ENCODE measurements around the gene RASSF4.

RASSF4 gene

GRCh38 chr10:44981172-44982113, 21.8 kb downstream of the RASSF4 start:
- peak overlapping the region; percentile 98 for H4K91ac ChIP-seq (ENCODE audit: low read length)

DNA sequence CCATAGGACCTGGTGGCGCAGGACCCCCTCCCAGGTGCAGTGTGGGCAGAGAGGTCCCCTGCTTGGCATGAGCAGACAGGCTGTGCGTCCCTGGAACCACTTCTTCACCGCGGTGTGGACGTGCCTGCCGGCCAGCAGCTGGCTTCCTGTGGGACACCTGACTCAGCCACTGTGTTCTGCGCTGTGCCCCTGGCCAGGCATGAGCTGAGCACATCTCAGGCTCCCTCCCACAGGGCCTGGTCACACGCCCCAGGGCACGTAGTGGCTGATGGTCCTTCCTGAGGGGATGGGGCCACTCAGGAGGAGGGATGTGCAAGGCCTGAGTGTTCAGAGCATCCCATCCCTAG, 22.5 kb downstream of the RASSF4 start:
- Histone ChIP-seq H2BK120ac (ENCODE audit: low read depth, low read length) (peak overlapping the region; percentile 69), H4K8ac (ENCODE audit: low read length) (peak overlapping the region; percentile 78), H2BK5ac (ENCODE audit: low read depth, low read length, poor library complexity, severe bottlenecking) (no peak overlapping the region), H3K23ac (ENCODE audit: low read length in 2 of 2) (peak overlapping the region in 1 of 2 experiments; percentile 54), H3K9me3 (ENCODE audit: control insufficient read depth, low read length) (no peaks in the 10 kb centered on the region), H2BK15ac (ENCODE audit: low read depth, poor library complexity, severe bottlenecking) (peak overlapping the region; percentile 82), H3K4me3 (ENCODE audit: insufficient read depth in 1 of 2, low read depth in 1 of 2, low read length in 2 of 2) (peak overlapping the region in 1 of 2 experiments; percentile 15), H4K91ac (ENCODE audit: low read length) (peak overlapping the region; percentile 98), H2BK12ac (ENCODE audit: low read length in 2 of 2) (peak overlapping the region; percentile 64 to 98), H3K9ac (ENCODE audit: low read length) (peak overlapping the region; percentile 73), H3K4ac (ENCODE audit: low read depth in 1 of 2, low read length in 2 of 2) (peak overlapping the region; percentile 93 to 97), H3K4me1 (ENCODE audit: control insufficient read depth, insufficient read depth, low read depth, low read length) (peaks cover 56% of the 10 kb centered on the region), H3K4me2 (ENCODE audit: low read length, poor library complexity, severe bottlenecking) (no peak overlapping the region), H3K18ac (ENCODE audit: low read depth in 1 of 2, low read length in 2 of 2) (peak overlapping the region; percentile 91 to 96), H3K14ac (ENCODE audit: low read length in 2 of 2) (peak overlapping the region in 1 of 2 experiments; percentile 90), H3K36me3 (ENCODE audit: control insufficient read depth in 1 of 2, insufficient read depth in 2 of 2, low read depth in 1 of 2, low read length in 2 of 2) (peaks cover 15 to 40% of the 10 kb centered on the region in 2 experiments), H2AFZ (ENCODE audit: low read depth, low read length) (no peak overlapping the region), H2AK5ac (ENCODE audit: low read length, severe bottlenecking) (peak overlapping the region; percentile 75), H3K79me1 (replicated peaks; ENCODE audit: low read length, poor library complexity, severe bottlenecking) (peaks cover 7% of the 10 kb centered on the region), H3K27ac (ENCODE audit: low read length, poor library complexity, severe bottlenecking) (peak overlapping the region; percentile 95), H3K27me3 (ENCODE audit: control insufficient read depth in 1 of 2, insufficient read depth in 1 of 2, low read length in 2 of 2) (no peaks in the 10 kb centered on the region)
- 80% methylated on average over 9 of the region's 9 CpGs for WGBS
- DNase-seq = no peak

More at GRCh38 chr10:44981172-44982113, 21.8 kb downstream of the RASSF4 start:
- H2BK12ac ChIP-seq (ENCODE audit: low read length in 2 of 2) = peak overlapping the region; percentile 64 to 98
- peak overlapping the region; percentile 73 for H3K9ac ChIP-seq (ENCODE audit: low read length)
- peak overlapping the region; percentile 78 for H4K8ac ChIP-seq (ENCODE audit: low read length)
- H2BK15ac ChIP-seq (ENCODE audit: low read depth, poor library complexity, severe bottlenecking) = peak overlapping the region; percentile 82
- peak overlapping the region in 1 of 2 experiments; percentile 90 for H3K14ac ChIP-seq (ENCODE audit: low read length in 2 of 2)
- H2BK120ac ChIP-seq (ENCODE audit: low read depth, low read length) = peak overlapping the region; percentile 69
- no peaks in the 10 kb centered on the region for H3K27me3 ChIP-seq (ENCODE audit: control insufficient read depth in 1 of 2, insufficient read depth in 1 of 2, low read length in 2 of 2)
- WGBS = 54% methylated on average over 10 of the region's 11 CpGs
- H2AFZ ChIP-seq (ENCODE audit: low read depth, low read length) = no peak overlapping the region
- no peaks in the 10 kb centered on the region for H3K9me3 ChIP-seq (ENCODE audit: control insufficient read depth, low read length)
- peak overlapping the region; percentile 73 for H2BK5ac ChIP-seq (ENCODE audit: low read depth, low read length, poor library complexity, severe bottlenecking)
- H3K18ac ChIP-seq (ENCODE audit: low read depth in 1 of 2, low read length in 2 of 2) = peak overlapping the region; percentile 91 to 96
- H3K79me1 ChIP-seq (replicated peaks; ENCODE audit: low read length, poor library complexity, severe bottlenecking) = peaks cover 12% of the 10 kb centered on the region
- peaks cover 22 to 46% of the 10 kb centered on the region in 2 experiments for H3K36me3 ChIP-seq (ENCODE audit: control insufficient read depth in 1 of 2, insufficient read depth in 2 of 2, low read depth in 1 of 2, low read length in 2 of 2)
- H3K4ac ChIP-seq (ENCODE audit: low read depth in 1 of 2, low read length in 2 of 2) = peak overlapping the region; percentile 93 to 97
- peak overlapping the region; percentile 95 for H3K27ac ChIP-seq (ENCODE audit: low read length, poor library complexity, severe bottlenecking)
- peak; percentile 90 for DNase-seq
- peak overlapping the region in 1 of 2 experiments; percentile 15 for H3K4me3 ChIP-seq (ENCODE audit: insufficient read depth in 1 of 2, low read depth in 1 of 2, low read length in 2 of 2)
- peaks cover 63% of the 10 kb centered on the region for H3K4me1 ChIP-seq (ENCODE audit: control insufficient read depth, insufficient read depth, low read depth, low read length)
- H2AK5ac ChIP-seq (ENCODE audit: low read length, severe bottlenecking) = peak overlapping the region; percentile 75
- no peak overlapping the region for H3K23ac ChIP-seq (ENCODE audit: low read length in 2 of 2)
- H3K4me2 ChIP-seq (ENCODE audit: low read length, poor library complexity, severe bottlenecking) = no peak overlapping the region

DNA sequence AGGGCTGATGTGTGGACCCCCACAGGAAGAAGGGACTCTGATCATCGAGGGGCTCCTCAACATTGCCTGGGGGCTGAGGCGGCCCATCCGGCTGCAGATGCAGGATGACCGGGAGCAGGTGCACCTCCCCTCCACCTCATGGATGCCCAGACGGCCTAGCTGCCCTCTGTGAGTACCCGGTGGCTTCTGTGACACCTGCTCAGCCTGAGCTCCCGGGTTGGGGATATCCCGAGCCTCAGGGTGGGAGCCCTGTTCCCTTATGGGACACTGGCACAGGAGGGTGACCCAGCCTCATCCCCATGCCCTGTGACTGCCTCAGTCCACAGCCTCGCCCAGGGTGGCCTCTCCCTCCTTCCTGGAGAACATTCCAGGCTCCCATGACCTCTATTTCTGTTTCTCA, 22.9 kb downstream of the RASSF4 start:
- H3K36me3 ChIP-seq (ENCODE audit: control insufficient read depth in 1 of 2, insufficient read depth in 2 of 2, low read depth in 1 of 2, low read length in 2 of 2) = peaks cover 12 to 36% of the 10 kb centered on the region in 2 experiments
- H2BK12ac ChIP-seq (ENCODE audit: low read length in 2 of 2) = peak overlapping the region; percentile 64 to 98
- no peak overlapping the region for H2AFZ ChIP-seq (ENCODE audit: low read depth, low read length)
- H3K9me3 ChIP-seq (ENCODE audit: control insufficient read depth, low read length) = no peaks in the 10 kb centered on the region
- peaks cover 5% of the 10 kb centered on the region for H3K79me1 ChIP-seq (replicated peaks; ENCODE audit: low read length, poor library complexity, severe bottlenecking)
- peak overlapping the region; percentile 98 for H4K91ac ChIP-seq (ENCODE audit: low read length)
- H3K4me1 ChIP-seq (ENCODE audit: control insufficient read depth, insufficient read depth, low read depth, low read length) = peaks cover 52% of the 10 kb centered on the region
- no peak overlapping the region for H3K4me3 ChIP-seq (ENCODE audit: insufficient read depth in 1 of 2, low read depth in 1 of 2, low read length in 2 of 2)
- peak overlapping the region; percentile 78 for H4K8ac ChIP-seq (ENCODE audit: low read length)
- peak overlapping the region in 1 of 2 experiments; percentile 90 for H3K14ac ChIP-seq (ENCODE audit: low read length in 2 of 2)
- 97% methylated on average over 9 of the region's 9 CpGs for WGBS
- peak overlapping the region in 1 of 2 experiments; percentile 89 for H3K4ac ChIP-seq (ENCODE audit: low read depth in 1 of 2, low read length in 2 of 2)
- peak overlapping the region; percentile 73 for H3K9ac ChIP-seq (ENCODE audit: low read length)
- no peak overlapping the region for H3K27ac ChIP-seq (ENCODE audit: low read length, poor library complexity, severe bottlenecking)
- no peak for DNase-seq
- H2BK120ac ChIP-seq (ENCODE audit: low read depth, low read length) = no peak overlapping the region
- H2AK5ac ChIP-seq (ENCODE audit: low read length, severe bottlenecking) = peak overlapping the region; percentile 81
- H3K23ac ChIP-seq (ENCODE audit: low read length in 2 of 2) = no peak overlapping the region
- no peak overlapping the region for H2BK5ac ChIP-seq (ENCODE audit: low read depth, low read length, poor library complexity, severe bottlenecking)
- no peak overlapping the region for H2BK15ac ChIP-seq (ENCODE audit: low read depth, poor library complexity, severe bottlenecking)
- H3K4me2 ChIP-seq (ENCODE audit: low read length, poor library complexity, severe bottlenecking) = no peak overlapping the region
- H3K18ac ChIP-seq (ENCODE audit: low read depth in 1 of 2, low read length in 2 of 2) = peak overlapping the region; percentile 91 to 96
- H3K27me3 ChIP-seq (ENCODE audit: control insufficient read depth in 1 of 2, insufficient read depth in 1 of 2, low read length in 2 of 2) = no peaks in the 10 kb centered on the region

Measured in mesenchymal stem cell (in vitro differentiated cells and primary cell).